ENCODE measurements around the gene SLC22A23.
A peak's percentile ranks its signal among the peaks of the same experiment; 100 is the strongest.

The SLC22A23 gene

DNA sequence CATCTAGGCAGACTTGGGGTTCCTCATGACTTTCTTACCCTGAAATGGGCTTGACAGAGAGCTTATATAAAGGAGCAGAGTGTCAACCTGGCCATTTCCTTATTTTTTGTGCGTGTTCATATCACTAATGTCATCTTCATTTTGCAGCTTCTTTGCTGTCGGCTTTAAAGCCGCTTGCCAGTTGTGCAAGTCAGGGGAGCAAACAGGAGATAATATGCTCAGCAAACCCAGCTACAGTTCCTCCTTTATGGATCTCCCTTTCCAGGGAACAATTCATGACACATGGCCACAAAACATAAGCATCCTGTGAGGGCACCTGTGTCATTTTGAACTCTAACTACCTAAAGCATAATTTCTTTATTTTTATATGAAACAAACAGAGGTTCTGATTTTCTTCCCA lies 222.9 kb downstream of the SLC22A23 start:
- no peak for DNase-seq

DNA sequence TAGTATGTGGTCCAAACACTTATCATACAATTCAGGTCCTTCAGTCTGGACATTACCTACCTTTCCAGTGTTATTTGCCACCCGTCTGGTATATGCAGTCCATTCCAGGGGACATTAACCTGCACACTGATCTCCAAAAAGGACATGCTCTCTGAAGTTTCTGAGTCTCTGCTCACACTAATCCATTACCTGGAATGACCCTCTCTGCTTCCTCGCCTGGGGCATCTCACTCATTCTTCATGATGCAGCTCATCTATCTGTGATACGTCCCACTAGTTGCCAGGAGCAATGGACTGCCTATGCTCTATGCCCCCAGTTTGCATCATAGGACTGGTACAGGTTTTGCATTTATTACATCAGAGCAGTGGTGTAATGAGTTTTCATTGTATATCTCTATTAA lies 223.5 kb downstream of the SLC22A23 start:
- no peak for DNase-seq

DNA sequence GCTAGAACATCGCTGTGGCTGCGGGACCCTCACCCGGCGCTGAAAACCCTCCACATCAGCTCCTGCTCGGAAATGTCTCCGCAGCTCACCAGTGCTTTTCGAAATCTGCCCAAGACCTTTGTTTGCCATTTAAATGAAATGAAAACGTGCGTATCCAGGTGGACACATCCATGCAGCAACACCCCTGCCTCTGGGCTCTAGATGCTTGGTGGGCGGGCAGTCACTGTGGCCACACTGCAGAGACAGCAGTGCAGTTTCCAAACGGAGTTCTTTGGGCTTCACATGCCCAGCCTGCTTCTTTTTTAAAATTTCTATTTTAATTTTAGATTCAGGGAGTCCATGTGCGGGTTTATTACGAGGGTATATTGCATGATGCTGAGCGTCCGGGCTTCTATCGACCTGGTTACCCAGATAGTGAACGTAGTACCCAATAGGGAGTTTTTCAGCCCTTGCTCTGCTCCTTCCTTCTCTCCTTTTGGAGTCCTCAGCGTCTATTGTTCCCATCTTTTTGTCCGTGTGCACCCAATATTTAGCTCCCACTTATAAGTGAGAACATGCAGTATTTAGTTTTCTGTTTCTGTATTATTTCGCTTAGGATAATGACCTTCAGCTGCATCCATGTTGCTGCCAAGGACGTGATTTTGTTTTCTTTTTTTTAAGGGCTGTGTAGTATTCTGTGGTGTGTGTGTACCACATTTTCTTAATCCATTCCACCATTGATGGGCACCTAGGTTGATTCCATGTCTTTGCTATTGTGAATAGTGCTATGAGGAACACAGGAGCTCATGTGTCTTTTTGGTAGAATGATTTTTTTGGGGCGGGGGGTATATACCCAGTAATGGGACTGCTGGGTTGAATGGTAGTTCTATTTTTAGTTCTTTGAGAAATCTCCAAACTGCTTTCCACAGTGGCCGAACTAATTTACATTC lies 224.6 kb downstream of the SLC22A23 start:
- DNase-seq: no peak

DNA sequence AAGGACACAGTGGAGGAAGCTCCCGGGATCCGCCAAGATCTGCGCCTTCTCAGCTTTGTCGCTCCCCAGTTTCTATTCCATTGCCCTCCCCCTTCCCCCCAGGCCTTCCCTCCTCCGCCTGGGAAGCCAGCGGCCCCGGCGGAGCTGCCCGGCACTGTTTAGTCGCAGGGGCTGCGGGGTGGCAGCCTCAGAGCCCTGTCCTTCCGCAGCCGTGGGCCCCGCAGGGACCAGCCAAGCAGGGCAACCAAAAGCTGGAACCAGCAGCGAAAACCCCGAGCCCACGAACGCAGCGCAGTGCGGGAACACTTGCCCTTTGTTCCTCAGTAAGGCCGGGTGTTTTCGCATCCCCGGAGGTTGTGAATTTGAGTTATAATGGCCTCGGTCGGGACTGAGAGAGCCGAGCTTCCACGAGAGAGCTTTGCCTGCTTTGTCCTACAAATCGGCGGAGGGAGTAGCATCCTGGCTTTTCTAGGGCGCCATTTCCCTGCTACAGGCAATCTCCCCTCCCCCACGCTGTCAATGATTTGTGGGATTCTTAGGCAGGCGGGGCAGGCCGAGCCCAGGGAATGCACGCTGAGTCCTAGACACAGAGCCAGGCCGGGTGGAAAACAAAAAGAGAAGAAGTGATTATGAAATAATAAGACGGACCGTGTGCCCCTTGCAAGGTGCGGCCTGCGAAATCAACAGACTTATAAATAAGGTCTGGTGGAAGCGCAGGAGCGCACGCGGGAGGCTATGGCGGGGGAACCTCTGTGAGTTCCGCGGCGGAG lies 225.4 kb downstream of the SLC22A23 start:
- no peak for DNase-seq

DNA sequence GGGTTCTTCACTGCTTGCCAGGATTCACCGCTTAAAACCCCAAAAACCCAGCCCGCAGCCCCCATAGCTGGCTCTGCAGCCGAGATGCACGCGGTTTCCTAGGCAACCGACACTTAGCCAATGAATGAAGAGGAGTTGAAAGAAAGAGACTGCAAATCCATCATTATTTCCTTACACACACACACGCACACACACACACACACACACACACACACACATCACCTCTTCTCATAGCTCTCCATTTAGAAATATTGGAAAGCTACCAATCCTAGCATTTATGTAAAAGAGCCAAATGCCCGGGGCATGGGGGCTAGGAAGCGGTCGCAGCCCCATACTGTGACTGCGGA lies 226.0 kb downstream of the SLC22A23 start:
- DNase-seq: no peak

DNA sequence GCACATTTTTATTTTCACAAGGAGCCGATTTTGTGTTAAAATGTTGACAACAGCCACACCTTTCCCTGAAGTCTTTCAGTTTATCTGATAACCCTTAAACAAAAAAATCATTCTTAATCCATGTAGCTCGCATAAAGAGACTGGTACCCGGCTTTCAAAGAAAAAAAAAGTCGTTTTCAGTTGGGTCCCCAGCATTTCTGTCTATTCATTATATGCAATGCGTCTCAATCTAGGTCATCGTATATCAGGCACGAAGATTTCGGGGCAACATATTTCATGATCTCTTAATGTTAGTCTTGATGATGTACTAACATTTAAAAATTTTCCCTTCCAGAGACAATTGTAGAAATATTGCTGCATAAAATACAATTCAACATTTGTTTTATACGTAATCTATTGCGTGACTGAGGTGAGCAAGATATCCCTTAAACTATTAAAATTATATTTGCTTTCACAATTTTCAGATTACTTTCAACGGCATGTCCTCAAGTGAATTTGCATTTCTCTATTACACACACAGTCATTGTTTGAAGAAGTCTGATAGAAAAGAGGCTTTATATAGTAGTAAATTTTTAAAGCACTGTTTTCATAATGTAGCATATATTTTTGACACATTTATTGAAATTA lies 226.5 kb downstream of the SLC22A23 start:
- no peak for DNase-seq

DNA sequence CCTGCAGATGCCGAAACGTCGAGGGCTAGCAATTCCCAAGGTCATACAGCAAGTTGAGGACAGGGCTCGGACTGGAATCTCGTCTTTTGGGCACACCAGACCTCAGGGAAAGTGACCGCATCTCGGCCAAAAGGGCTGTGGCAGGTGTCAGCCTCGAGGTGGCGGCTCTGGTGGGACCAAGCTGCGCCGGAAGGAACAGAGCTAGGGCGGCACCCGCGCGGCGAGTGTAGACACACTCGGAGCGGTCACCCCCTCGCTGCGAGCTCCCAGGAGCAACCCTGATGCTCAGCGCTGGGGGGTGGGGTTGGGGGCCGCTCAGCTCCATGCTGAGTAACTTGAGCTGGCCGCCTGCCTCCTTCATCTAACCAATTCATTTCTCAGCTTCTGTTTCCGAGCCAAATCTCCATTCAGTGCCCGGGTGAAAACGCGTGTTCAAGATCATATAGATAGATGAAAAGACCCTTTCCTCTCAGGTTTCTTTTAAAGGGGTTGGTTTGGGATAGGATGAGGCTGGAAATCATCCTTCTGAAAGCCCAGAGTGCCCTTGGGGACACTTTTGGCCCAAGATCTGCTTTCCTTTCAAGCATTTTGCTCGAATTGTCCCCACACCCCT lies 227.2 kb downstream of the SLC22A23 start:
- no peak for DNase-seq

DNA sequence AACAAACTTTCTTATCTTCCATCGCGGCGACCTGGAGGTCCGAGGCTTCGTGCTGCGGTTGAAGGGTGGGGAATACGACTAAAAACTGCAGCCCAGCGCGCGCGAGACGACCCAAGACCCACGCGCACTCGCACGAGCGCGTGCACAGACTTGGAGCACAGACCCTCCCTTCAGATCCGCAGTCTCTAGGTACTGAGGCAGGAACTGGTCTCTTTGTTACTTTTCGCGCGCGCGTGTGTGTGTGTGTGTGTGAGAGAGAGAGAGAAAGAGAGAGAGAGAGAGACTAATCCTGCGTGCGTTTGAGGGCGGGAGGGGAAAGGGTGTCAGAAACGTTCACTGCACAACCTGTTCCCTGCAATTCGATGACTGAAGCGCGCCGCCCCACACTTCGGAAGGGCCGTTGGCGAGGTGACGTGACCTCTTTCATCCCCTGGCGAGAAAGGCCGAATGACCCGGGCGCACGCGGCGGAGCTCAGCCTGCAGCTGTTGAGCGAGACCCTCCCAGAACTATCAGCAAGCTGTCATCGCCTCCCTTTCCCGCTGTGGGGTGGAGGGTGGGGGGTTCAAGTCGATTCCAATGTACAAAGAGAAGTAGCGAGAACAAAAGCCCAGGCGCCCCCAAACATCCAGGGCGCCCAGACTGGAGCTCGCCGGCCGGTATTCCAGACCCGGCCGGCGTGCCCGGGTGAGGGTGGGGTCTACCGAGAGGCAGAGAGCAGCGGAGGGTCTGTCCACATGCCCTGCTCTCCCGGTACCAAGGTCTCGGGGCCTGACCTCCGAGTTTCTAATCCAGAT lies 227.9 kb downstream of the SLC22A23 start:
- DNase-seq: peak in 1 of 4 experiments; percentile 15

DNA sequence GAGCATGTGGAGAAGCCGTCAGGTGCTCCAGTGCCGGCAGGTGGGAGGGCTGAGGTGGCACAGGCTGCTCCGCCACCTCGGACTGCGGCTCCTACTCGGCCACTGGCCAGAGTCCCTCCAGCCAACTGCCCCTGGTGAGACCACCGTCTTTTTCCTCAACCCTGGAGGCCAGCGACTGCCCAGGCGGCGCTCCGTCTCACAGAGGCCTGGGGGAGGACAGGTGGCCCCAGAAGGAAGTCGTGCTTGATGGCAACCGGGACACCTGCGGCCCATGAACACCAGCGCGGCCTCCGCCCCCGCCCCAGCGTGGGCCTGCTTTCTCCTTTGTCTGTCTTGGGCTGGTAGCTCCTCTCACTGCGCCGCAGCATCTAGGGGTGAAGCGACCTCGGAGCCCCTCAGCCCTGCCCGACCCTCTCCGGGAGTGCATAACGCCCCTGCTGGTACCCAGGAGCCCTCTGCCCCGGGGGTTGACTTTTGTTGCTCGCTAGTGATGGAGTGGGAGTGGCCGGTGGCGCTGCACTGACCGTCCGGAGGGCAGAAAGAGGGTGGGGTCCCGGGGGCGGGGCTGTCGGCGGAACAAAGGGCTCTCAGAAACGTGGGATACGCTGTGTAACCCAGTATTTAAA lies 228.7 kb downstream of the SLC22A23 start:
- DNase-seq: no peak

DNA sequence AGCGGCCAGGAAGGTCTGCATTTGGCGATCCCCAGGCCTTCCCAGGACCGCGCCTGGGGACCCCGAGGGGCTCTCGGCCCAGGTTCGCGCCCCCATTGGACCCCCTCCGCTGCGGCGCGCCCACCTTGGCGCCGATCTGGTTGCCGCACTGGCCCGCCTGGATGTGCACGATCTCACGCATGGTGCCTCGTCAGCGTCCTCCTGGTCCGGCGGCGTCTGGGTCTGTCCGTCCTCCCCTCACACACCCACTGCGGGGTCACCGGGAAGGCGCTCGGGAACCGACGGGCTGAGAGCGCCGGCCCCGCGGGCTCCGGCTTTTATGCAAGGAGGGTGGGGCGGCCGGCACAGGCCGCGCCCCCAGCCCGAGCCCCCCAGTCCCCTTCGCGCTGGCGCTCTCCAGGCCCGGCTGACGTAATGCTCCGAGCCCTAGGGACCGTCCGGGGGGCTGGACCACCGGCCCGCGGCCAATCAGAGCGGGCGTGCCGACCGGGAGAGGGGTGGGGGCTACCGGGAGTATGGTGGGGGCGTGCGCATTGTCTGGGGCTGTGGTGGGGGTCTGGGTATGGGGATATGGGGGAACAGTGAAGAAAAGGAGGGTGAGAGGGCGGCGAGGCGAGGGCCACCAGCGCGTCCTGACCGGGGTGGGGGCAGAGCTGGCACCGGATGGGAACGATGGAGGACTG lies 229.3 kb downstream of the SLC22A23 start, which contains the start of gene TUBB2B:
TUBB2B (minus strand) TSS at position 291 of the 683 bp plus-strand sequence; CDS start at position 181, 110 bp downstream.
- no peak for DNase-seq

DNA sequence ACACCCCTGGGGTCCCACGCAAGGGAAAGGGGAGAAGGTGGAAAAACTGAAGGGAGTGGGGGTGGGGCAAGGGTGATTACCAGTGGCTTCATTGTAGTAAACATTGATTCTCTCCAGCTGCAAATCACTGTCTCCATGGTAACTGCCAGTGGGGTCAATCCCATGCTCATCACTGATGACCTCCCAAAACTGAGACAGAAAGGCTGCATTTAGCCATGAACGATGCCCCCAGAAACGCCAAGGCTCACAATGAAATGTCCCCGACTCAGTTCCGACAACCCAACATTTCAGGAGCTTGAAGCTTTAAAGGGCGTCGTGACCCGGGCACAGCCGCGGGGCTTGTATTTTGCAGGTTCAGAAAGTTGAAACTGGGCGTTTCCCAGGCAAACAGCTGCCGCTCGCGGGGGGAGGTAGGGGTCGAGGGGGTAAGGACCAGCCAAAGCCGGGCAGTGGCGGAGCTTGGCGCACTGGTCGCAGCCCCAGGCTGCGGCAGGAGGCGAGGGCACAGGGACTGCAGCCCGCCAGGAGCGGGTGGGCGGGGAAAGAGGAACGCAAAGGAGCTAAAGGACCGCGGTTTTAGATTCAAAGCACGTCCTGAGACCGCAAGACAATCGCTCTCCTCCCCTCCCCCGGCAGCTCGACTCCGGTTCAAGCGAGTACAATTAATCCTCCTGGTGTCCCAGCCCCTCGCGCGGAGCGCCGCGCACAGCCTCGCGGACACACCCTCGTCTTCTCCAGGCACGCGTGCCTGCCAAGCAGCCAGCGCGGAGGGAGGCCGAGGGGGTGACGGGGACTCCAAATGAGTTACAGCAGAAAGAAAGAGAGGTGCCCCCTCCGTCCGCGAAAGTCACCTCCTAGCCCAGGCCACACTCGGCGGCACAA lies 230.1 kb downstream of the SLC22A23 start:
- DNase-seq: no peak

DNA sequence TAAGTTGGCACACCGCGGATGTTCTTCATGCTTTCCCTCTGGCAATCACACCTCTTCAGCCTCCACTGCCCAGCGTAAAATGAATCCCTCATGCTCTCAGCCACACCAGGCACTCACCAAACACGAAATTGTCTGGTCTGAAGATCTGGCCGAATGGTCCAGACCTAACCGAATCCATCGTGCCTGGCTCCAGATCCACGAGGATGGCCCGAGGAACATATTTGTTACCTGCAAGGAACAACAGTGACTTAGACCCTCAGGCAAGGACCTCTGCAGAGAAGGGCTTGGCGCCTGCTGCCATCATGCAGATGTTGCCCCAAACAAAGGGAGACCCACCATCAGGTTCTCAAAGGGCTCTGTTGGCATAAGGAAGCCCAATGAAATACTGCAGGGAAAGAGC lies 230.8 kb downstream of the SLC22A23 start:
- DNase-seq: no peak

DNA sequence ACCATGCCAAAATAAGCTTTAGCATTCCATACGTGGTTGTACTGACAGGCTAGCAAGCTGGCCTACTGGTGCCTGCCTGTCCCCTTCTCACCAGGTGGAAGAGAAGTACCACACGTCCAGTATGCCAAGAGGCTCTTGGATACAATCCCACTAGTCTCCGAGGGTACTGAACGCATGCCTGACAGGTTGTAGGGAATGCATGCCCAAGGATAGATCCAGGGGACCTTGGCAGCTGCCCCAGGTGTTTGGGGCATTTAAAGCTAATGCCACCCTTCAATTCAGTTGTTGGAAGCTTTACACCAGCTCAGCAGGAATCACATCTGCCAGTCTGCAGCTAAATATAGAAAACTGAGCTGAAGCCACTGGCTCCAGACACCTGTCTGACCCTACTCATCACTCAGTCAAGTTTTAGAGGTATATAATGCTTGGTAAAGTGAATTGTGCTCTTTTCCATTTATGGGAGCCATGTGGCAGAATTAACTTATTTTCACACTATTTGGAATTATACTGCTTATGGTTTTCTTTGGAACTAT lies 234.3 kb downstream of the SLC22A23 start:
- no peak for DNase-seq

DNA sequence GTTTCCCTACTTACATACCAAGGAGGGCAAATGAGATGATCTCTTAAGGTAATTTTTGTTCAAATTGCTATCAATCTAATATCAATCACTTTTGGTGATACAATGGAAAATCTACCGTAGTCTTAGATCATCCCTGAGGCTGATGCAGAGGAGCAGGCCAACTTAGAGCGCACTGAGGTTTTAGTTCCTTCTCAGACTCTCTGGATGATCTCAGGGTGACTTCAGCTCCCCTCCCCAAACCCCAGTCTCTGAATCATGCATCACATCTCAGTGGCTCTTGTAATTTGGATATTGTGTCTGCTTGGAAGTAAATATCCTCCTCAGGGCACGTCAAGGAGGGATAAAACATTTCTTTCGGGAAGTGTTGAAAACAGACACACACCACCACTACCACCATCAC lies 235.3 kb downstream of the SLC22A23 start:
- DNase-seq: no peak

DNA sequence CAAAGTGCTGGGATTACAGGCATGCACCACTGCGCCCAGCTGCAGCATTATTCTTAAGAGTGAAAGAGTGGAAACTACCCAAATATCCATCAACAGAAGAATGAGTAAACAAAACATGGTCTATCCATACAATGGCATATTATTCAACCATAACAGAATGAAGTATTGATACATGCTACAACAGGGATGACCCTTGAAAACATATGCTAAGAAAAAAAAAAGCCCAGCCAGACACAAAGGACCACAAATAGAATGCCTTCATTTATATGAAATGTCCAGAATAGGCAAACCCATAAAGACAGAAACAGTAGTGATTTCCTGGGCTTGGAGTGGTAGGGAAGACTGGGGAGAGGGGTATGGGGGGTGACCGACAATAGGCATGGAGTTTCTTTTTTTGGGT lies 236.5 kb downstream of the SLC22A23 start:
- DNase-seq: no peak

Measured in activated CD4-positive, CD25-positive, alpha-beta regulatory T cell (primary cell).